GM20000 (cell line): ENCODE results near the gene MED17.
"Not testable (repeated sequence)": the region's sequence is repeated elsewhere in the genome, so short reads cannot be mapped to it uniquely, and the experiment has no call there.

ENCODE experiments used
- DNase-seq: peaks from one replicate; pipeline ENCODE4 v3.0.0; 2012; ENCODE audit warnings: low spot score
- CTCF ChIP-seq: IDR thresholded peaks from 2 replicates; pipeline ENCODE4 v1.5.1; 2012; ENCODE audit warnings: mild to moderate bottlenecking, control low read depth; ENCODE audit errors: extremely low read depth, missing control alignments

The MED17 gene

GRCh38 chr11:93740031-93740729 is 43.9 kb upstream of the MED17 start:
- no peak for DNase-seq

GRCh38 chr11:93740730-93741093 is 43.4 kb upstream of the MED17 start:
- DNase-seq: peak; percentile 34
- no peak for TF ChIP-seq CTCF

More at GRCh38 chr11:93740031-93740729, 43.9 kb upstream of the MED17 start:
- no peak for TF ChIP-seq CTCF

- peak; percentile 91 for DNase-seq
These were observed 42.8 kb upstream of the MED17 start, which contains the start of the genes C11orf54 and TAF1D for GRCh38 chr11:93741094-93741881. TSS of gene C11orf54 (plus strand) at chr11:93741672. CDS start at chr11:93747394, 5,722 bp downstream. TSS of gene TAF1D (minus strand) at chr11:93741495. CDS start at chr11:93739304, 2,191 bp downstream.

GRCh38 chr11:93741882-93742226 is 42.2 kb upstream of the MED17 start:
- no peak for DNase-seq
- no peak for TF ChIP-seq CTCF

More at GRCh38 chr11:93741094-93741881, 42.8 kb upstream of the MED17 start, which contains the start of the genes C11orf54 and TAF1D:
- TF ChIP-seq CTCF: no peak

GRCh38 chr11:93743291-93743690 is 40.8 kb upstream of the MED17 start:
- TF ChIP-seq CTCF: no peak
- DNase-seq: no peak

GRCh38 chr11:93744669-93745004 is 39.4 kb upstream of the MED17 start:
- DNase-seq: no peak
- TF ChIP-seq CTCF: no peak

GRCh38 chr11:93745005-93745755 is 38.9 kb upstream of the MED17 start:
- DNase-seq: not testable (repeated sequence)
